ENCODE results near the gene FRK.
"Not testable (repeated sequence)": the region's sequence is repeated elsewhere in the genome, so short reads cannot be mapped to it uniquely, and the experiment has no call there.

FRK gene

DNA sequence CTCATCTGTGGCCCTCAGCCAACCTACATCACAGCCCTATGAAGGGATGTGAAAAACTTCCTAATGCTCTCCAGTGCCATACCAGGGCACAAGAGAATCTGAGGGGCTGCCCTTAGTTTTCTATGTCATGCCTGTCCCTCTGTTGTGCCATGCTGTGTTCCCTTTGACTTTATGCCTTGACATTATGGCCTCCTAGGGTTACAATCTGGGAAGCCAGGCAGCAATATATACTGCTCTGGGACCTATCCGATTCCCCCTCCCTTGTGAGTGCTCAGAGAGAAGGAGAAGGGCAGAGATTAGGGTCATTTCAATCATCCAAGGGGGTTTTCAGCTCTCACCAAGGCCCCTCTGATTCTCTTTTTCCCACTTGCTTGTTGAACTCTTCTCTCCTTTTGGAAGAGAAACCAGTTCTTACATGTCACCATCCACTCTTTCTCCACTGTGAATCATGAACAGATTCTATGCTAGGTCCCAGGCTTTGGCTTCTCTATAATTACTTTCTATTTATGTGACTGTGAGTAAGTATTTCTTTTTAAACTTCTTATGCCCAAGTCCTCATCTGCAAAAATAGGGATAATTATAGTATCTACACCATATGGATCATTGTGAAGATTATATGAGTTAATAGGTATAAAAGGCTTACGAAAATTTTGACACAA is 14.2 kb upstream of the FRK start:
- no peak for DNase-seq

DNA sequence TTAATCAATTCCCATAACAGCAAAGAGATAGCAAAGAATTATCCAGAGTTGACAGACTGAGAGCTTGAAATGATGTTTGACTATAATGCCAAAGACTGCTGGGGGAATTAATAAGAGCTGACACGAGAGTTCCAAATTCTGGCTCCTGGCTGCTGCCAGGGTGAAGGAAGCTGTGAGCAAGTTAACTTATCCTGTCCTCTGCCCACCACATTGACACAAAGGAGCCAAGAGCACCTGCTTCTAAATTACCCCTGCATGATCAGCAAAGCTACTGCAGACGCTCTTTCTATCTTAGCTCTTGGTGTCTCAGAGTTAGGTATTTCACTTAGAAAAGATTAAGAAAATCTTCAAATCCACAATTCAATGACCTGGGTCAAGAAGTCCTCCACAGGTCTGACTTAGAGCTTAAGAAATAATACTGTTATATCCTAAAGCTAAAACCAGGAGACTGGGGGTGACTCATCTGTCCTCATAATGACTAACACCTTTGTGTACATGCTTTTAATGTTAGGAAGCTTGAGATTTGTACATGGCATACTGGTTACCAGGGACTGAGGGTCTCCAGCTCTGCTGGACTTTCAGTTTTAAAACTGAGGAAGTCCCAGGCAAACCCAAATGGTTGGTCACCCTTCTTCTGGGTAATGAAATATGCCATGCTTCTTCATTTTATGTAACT is 13.2 kb upstream of the FRK start:
- no peak for DNase-seq

DNA sequence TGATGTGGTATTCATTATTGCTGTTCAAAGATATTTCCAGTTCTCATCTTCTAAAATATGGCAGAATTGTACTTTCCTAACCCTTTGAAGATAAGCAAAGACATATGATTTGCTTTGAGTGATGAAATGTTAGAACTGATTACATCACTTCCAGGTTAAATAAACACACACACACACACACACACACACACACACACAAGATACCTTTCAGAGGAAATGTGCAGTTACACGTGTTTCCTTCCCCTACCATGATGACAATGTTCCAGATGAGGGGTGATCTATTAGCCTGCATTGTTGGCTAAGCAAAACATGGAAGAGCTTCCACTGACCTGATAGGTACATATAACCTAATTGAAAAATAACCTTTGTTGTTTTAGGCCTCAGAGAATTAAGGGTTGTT is 11.7 kb upstream of the FRK start:
- DNase-seq: peak in 1 of 5 experiments; percentile 38

DNA sequence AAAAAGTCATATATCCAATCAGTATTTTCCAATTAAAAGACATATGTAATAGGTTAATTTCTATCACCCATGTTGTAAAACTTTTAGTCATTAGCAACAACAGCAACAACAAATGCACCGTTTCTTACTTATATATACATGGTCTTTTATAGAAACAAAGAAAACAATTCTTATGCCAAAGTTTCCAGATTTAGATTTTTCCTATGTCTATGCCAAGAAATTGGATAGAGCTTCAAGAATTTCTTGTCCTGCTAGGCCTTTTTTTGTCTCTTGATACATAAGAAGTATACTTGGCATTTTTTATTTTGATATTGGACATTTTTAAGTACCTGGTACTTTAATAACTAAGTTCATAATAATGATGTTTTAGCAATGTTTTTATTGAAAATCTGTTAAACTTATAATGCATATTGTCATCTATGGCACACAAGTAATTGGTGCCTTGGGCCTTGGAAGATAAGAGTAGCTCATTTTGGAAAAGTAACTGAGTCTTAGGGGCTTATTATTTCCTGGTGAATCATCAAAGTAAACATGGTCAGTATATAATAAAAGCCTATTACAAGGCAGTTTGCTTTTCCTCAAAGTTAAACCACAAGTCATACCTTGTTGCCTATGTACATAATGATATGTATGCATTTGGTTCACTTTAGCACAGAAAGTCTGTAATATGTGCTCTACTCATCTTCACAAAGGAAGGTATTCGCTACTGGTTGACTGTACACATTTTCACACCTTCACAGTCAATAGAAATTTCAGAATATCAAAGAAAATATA is 10.1 kb upstream of the FRK start:
- DNase-seq: no peak

DNA sequence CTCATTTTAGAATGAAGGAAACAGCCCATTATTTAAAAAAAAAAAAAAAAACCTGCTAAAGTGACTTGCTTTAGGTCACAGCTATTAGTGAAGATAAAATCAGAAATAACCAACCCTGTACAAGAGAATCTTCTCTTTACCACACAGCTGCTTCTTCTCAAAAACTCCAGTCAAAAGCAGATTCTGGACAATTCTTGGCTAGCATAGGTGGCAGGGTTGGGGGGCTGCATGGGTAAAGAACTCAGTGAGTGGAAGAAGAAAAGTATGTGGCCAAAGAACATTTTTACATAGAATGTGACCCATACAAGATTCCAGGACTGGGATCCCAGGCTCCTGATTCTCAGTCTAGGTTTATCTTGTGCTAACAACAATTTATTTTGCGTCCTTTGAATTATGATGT is 9.4 kb upstream of the FRK start:
- no peak for DNase-seq

DNA sequence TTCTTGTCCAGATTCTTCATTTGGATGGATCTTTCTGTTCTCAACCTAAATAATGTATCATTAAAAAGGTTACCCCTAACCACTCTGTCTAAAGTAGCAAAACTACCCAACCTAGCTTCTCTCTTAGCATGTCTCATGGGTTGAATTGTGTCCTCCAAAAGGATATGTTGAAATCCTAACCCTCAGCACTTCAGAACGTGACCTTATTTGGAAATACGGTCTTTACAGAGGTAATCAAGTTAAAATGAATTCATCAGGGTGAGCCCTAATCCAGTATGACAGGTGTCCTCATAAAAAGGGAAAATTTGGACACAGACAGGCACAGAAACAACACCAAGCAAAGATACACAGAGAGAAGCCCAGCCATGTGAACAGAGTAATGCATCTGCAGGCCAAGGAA is 6.1 kb upstream of the FRK start:
- DNase-seq: no peak

DNA sequence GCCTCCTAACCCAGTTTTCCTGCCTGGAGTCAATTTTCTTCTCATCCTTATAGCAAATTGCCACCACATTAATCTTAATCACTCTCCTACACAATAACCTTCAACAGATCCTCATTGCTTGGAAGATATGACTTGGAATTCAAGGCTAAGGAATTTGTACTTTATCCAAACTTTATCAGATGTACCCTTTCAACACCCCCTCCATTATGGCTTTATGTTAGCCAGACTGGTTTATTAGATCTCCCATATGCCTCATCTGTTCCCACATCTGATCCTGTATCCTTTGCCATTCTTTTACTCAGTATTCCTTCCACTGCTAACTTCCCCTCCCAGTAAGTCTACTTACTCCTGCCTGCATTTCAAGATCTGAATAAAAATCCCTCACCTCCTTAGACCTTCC is 4.0 kb upstream of the FRK start:
- DNase-seq: no peak

DNA sequence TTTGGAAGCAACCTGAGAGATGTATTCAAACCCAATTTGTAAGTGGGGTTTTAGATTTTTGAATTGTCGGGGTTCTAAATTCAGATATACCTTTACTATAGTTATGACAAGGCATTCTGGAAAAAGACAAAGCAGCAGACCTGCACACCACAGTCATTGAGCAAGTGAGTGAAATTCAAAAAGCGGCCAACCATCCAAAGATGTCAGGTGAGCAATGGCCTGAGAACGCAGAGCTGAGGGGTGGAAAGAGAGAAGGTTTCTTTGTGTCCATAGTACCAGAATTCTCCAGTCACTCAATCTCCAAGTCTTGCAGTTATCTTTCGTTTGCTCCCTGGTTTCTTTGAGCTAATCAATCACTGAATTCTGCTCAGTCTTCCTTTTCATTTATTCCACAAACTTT is 1.8 kb upstream of the FRK start:
- DNase-seq: no peak

DNA sequence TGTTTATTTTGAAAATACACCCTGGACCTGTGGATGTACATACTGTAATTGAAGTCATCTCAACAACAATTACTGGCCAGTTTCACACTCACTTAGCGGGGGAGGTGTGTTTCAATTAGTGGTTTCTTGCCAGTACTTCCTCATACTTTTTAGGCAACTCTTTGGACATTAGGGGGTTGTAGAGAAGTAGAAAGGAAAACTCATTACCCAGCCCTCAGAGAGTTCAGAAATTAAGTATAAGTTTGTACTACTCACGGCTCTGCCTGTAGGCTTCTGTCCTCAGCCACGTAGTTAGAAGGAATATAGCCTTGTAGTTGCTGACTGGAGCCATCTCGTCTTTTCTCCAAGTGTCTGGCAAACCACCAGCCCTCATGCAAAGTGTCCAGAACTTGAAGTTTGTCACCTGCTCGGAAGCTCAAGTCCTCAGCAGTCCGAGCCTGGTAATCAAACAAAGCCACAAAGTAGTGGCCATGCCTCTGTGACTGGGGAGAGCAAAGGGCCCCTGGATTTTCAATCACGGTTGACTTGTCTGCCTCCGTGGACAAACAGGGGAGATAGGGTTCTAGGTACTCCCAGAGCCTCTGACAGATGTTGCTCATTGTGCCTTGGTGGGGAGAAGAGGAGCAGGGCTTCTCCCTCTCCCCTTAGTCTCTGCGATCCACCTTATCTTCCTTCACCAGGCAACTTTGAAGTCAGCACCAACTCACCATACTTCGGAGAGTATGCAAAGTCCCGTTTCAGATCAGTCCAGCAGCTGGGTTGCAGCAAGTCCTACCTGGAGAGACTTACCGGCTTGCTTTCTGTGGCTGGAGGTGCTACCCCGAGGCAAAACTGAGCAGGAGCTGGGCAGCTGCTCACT is 749 bp downstream of the FRK start:
- no peak for DNase-seq

DNA sequence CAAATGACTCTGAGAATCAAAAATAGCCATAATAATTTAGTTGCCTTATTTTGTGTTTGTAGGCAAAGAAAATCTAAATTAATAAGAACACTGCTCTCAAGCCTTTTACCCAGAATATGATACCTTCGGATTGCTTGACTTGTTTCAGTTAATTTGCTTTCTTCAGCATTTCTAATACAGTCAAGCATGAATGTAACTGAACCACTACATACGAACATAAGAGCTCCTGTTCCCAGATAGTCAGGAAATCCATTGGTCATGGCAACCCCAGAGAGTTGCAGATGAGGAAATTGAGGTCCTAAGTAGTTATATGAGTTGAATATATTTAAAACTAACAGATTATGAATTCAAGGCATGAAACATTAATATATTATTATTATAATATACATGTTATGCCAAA is 2.9 kb downstream of the FRK start:
- no peak for DNase-seq

DNA sequence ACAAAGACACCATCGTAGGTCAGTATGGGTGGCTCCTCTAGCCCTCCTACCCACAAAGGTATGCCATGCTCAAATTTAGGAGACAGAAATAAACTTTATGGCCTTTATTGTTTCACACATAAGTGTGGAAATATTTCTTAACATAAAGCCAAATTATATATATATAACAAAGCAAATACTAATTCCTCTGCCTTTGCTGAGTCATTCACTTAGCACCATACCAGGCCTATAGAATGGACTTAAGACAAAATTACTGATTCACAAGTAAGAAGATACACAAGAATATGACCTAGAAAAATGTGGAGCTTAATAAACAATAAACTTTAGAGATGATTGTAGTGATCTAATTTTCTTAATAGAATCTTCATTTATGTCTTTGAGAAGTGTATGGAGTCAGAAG is 5.2 kb downstream of the FRK start:
- no peak for DNase-seq

DNA sequence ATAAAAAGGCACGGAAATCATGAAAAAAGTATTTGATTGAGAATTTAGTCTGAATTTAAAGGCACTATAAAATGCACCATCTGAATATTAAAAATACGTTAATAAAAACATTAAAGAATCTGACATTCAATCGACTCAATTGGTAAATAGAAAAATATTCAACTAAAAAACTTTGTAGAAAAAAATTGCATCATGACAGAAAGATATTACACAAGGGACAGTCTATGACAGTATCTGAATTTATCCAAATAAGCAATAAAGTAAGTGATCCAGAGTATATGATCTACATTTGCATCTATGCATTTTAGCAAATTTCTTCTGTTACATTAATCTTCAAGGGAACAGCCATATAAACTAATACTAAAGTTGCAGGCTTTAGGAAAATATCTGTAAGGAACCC is 9.4 kb downstream of the FRK start:
- no peak for DNase-seq

DNA sequence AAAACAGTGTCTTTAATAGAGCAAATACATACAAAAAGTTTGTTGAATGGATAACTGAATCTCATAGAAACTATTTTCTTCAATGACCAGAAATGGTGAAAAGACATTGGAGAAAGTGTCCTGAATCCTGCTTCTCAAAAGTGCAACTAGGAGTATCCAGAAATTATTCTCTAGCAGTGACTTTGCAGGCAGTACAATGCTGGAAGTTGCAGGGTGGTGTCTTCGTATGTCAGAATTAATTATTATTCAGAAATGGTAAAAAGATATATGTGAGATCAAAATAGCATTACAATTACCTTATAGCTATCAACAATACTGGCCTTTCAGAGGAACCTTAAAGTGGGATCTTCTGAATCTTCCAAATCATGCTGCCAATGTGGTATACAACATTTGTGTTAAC is 10.0 kb downstream of the FRK start:
- no peak for DNase-seq

DNA sequence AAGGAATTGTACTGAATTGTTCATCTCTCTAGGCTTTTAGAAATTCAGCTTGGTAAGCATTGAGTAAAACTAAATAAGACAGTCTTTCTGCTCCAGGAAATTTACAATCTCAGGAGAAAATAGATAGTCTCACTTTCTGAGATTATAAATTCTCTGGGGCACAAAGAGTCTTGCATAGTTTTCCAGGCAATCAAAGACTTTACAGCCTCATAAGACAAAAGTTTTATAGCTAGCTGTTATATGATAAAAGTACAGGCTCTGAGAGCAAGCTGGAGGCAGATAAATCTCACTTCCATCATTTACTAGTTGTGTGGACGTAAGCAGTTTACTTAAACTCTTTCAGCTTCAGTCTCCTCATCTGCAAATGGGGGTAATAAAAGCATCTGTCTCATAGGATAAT is 11.4 kb downstream of the FRK start:
- DNase-seq: no peak

DNA sequence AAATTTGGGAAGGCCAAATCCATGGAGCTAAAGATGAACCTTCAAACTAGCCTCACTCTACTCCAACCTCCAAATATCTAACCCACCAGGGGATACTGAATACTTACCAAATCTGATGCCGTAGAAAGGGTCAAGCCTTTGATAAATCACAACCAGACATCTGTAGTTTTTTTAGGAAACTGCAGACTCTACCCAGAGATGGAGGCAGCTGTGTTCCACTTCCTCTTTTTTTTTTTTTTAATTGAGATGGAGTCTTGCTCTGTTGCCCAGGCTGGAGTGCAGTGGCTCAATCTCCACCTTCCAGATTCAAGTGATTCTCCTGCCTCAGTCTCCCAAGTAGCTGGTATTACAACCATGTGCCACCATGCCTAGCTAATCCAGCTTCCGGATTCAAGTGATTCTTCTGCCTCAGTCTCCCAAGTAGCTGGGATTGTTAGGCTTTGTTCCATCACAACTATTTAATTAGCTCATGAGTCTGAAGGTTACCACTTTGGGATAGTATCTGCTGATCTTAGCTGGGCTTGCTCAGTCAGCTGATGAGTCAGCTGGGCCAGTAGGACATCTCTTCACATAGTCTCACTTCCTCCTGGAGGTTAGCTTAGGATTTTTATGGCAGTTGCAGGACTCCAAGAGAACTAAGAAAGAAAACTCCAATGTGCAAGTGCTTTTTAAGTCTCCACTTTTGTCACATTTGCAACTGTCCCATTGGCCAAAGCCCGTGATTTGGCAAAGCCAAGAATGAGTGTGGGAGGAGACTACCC is 13.3 kb downstream of the FRK start:
- no peak for DNase-seq

DNA sequence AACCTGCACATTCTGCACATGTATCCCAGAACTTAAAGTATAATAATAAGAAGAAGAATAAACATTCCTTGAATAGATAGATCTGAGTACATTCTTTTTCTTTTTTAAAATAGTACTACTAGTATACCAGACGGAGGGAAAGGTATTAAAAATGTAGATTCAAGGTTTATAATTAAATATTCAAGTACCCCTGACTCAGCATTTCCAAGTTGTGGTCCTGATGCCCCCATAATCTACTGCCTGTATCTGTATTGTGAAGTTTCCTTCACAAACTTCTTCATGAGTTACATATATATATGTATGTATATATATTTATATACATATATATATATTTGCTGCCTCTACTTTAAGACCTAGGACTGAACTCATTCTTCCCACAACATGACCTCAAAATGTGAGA is 14.0 kb downstream of the FRK start:
- DNase-seq: no peak

DNA sequence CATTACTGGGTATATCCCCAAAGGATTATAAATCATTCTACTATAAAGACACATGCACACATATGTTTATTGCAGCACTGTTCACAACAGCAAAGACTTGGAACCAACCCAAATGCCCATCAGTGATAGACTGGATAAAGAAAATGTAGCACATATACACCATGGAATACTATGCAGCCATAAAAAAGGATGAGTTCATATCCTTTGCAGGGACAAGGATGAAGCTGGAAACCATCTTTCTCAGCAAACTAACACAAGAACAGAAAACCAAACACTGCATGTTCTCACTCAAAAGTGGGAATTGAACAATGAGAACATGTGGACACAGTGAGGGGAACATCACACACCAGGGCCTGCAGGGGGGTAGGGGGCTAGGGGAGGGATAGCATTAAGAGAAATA is 14.4 kb downstream of the FRK start:
- DNase-seq: not testable (repeated sequence)

DNA sequence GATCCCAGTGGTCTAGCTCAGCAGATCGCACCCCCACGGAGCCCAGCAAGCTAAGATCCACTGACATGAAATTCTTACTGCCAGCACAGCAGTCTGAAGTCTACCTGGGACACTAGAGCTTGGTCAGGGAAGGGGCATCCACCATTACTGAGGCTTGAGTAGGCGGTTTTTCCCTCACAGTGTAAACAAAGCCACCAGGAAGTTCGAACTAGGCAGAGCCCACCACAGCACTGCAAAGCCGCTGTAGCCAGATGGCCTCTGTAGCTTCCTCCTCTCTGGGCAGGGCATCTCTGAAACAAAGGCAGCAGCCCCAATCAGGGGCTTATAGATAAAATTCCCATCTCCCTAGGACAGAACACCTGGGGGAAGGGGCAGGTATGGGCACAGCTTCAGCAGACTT is 18.8 kb downstream of the FRK start:
- no peak for DNase-seq

DNA sequence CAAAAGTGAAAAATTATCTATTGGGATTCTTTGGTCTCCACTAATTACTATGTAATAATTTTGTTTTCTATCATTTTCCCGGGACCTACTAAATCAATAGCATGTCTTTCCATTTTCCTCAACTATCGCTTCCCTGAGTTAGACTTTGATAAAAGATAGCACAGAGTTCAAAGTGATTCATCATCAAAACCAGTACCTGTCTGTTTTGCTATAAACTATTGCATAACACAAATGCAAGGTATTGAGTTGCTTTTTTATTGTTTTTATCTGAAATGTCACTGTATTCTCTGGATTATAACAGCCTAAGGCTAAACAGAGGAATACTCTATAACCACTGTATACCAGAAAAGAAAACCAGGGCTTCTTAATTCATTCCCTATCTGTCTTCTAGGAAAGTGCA is 19.7 kb downstream of the FRK start:
- no peak for DNase-seq

DNA sequence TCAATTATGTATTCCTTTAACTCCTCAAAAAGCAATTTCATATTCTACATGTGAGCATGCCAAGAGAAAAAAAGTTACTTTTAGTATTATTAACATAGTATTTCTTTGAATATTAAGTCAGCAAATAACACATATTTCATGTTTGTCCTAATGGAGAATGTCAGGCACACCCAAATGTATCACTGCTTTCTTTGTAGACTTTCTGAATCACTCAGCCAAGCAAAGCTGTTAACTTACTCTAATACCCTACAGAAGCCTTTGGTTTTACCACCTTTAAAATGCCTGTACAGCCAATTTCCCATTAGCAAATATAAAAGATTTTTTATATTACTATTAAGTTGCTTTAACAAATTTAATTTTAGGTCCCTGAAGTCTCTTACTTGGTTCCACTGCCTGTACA is 23.8 kb downstream of the FRK start:
- DNase-seq: no peak

DNA sequence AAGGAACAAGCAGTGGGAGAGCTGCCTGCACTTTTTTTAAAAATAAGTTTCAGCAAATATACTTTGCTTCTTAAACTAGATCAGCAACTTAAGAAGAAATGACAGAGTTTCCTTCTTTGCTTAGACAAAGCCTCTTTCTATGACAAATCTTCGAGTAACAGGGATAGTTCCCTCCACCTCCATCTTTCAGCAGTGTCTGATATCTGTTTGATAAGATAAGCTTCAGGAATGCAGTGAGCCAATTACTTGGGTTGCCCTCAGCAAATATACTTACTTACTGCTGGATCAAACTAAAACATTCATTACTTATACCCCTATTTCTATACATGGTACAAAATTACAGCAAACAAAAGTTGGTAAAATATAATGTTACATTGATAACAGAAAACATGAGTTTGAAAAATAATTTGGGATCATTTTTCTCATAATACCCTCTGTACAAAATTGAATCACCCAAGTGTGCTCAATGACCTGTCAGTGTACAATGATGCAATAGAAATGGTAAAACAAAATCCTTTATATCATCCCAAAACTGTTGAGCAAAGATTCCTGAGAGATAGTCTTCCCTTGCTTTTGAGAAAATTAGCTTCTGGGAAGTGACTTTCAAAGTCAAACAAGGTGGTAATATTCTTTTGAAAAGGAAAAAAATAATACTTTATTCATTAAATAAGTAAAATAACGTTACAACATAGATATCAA is 24.5 kb downstream of the FRK start:
- no peak for DNase-seq

DNA sequence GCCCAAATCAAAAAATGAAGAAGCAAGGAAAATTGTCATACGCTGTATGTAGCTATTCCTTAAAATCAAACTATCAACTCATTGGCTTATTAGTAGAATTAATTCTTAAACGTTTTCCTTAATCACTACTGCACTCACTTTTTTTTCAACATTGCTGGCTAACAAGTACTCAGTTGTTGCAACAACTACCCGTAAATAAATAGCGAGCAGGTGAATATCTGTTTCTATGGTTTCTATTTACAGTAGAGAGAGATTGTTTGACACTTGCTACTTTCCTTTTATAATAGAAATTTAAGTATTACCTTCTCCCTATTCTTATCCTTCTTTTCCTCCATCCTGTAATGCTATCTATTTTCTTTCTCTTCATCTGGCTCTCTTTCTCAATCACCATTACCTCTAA is 25.1 kb downstream of the FRK start:
- DNase-seq: no peak

Measured in T-helper 2 cell (primary cell).